ELR (cell line): Measurements from ENCODE around the gene EEFSEC.
A peak's percentile ranks its signal among the peaks of the same experiment; 100 is the strongest.

Experiments
- DNase-seq: peaks from one replicate; pipeline ENCODE4 v3.0.0-alpha.2; 2015; ENCODE audit warnings: low read depth

The EEFSEC gene

GRCh38 chr3:128427872-128428822 is 274.9 kb downstream of the EEFSEC start:
- DNase-seq: no peak

GRCh38 chr3:128429275-128429674 is 276.0 kb downstream of the EEFSEC start:
- no peak for DNase-seq

GRCh38 chr3:128429751-128430150 is 276.5 kb downstream of the EEFSEC start:
- no peak for DNase-seq

GRCh38 chr3:128430301-128430700 is 277.0 kb downstream of the EEFSEC start:
- DNase-seq: no peak

GRCh38 chr3:128430731-128431130 is 277.4 kb downstream of the EEFSEC start:
- DNase-seq: no peak

GRCh38 chr3:128431803-128432300 is 278.6 kb downstream of the EEFSEC start:
- no peak for DNase-seq

- no peak for DNase-seq
Measured at GRCh38 chr3:128432301-128432970, 279.2 kb downstream of the EEFSEC start.

- no peak for DNase-seq
Measured at GRCh38 chr3:128432971-128433836, 279.9 kb downstream of the EEFSEC start.

- DNase-seq: peak; percentile 40
Measured at GRCh38 chr3:128433837-128434165, 280.5 kb downstream of the EEFSEC start.

GRCh38 chr3:128434524-128434923 is 281.2 kb downstream of the EEFSEC start:
- DNase-seq: no peak

GRCh38 chr3:128435058-128435457 is 281.8 kb downstream of the EEFSEC start:
- DNase-seq: no peak

GRCh38 chr3:128435561-128435960 is 282.3 kb downstream of the EEFSEC start:
- no peak for DNase-seq

GRCh38 chr3:128436214-128436613 is 282.9 kb downstream of the EEFSEC start:
- DNase-seq: no peak

- no peak for DNase-seq
Measured at GRCh38 chr3:128438488-128439072, 285.3 kb downstream of the EEFSEC start.

GRCh38 chr3:128439226-128439625 is 285.9 kb downstream of the EEFSEC start:
- no peak for DNase-seq

GRCh38 chr3:128442070-128442469 is 288.8 kb downstream of the EEFSEC start:
- no peak for DNase-seq

- DNase-seq: no peak
Measured at GRCh38 chr3:128442949-128443348, 289.7 kb downstream of the EEFSEC start.

- no peak for DNase-seq
Measured at GRCh38 chr3:128443771-128444170, 290.5 kb downstream of the EEFSEC start.

GRCh38 chr3:128445357-128445756 is 292.1 kb downstream of the EEFSEC start:
- DNase-seq: no peak

- DNase-seq: no peak
Measured at GRCh38 chr3:128446821-128447220, 293.5 kb downstream of the EEFSEC start.

- no peak for DNase-seq
Measured at GRCh38 chr3:128447561-128448013, 294.3 kb downstream of the EEFSEC start.

- DNase-seq: no peak
Measured at GRCh38 chr3:128448491-128448890, 295.2 kb downstream of the EEFSEC start.
